PC-3 (cell line): ENCODE measurements around the gene CIB1. TPM values are rescaled to one million over a fixed set of nuclear protein-coding genes. Genes with fewer than 3 reads are reported as not detected.

ENCODE experiments used
- ATAC-seq: fragments of 200-7000 bp; cut with Tn5 transposase; 2 replicates; pipeline ENCODE4 v1.9.1; 2020; ENCODE audit warnings: mild to moderate bottlenecking, moderate library complexity
- BruUV-seq: library from RNA; stranded (reverse); fragments of 400-500 nt; replicated peaks from 2 replicates; lab custom pipeline; 2021; lab: Mats Ljungman, UMichigan
- CTCF ChIA-PET: fragments of 300-600 bp; sonication (Branson Sonifier 250); formaldehyde crosslinking; loops from one replicate; lab custom pipeline; 2022; ENCODE audit warnings: antibody characterized with exemption; lab: Charles Lee
- POLR2A ChIA-PET: fragments of 300-600 bp; sonication (Branson Sonifier 250); formaldehyde crosslinking; loops from one replicate; lab custom pipeline; 2022; ENCODE audit warnings: antibody characterized with exemption; ENCODE audit not compliant: unreplicated experiment; lab: Charles Lee
- DNase-seq: peaks from one replicate; pipeline ENCODE4 v3.0.0-alpha.2; 2015
- H2AFZ ChIP-seq: fragments of 300-600 bp; sonication (generic); 2 replicates; pipeline ENCODE4 v1.6.0; 2016; ENCODE audit warnings: antibody characterized with exemption, low read length
- H3F3A ChIP-seq: fragments of 300-600 bp; sonication (generic); one replicate; pipeline ENCODE4 v1.6.0; 2017; ENCODE audit warnings: antibody characterized with exemption, low read length, control low read depth, mild to moderate bottlenecking; ENCODE audit not compliant: unreplicated experiment
- H3K27ac ChIP-seq: fragments of 300-600 bp; sonication (generic); 2 replicates; pipeline ENCODE4 v1.5.1; 2016; ENCODE audit warnings: mild to moderate bottlenecking, low read length
- H3K27me3 ChIP-seq: fragments of 300-600 bp; sonication (generic); 2 replicates; pipeline ENCODE4 v1.6.1; 2016; ENCODE audit warnings: low read length, mixed read lengths
- H3K36me3 ChIP-seq: fragments of 300-600 bp; sonication (generic); 2 replicates; pipeline ENCODE4 v1.6.1; 2016; ENCODE audit warnings: low read depth, mixed run types, low read length, mixed read lengths
- H3K4me1 ChIP-seq: fragments of 300-600 bp; sonication (generic); 2 replicates; pipeline ENCODE4 v1.5.1; 2016; ENCODE audit warnings: low read length; ENCODE audit not compliant: insufficient read depth
- H3K4me2 ChIP-seq: fragments of 300-600 bp; sonication (generic); 2 replicates; pipeline ENCODE4 v1.6.0; 2016; ENCODE audit warnings: low read length
- H3K4me3 ChIP-seq: fragments of 300-600 bp; sonication (generic); 2 replicates; pipeline ENCODE4 v1.5.1; 2016; ENCODE audit warnings: mild to moderate bottlenecking, low read length, mixed read lengths
- H3K79me2 ChIP-seq: fragments of 300-600 bp; sonication (generic); 2 replicates; pipeline ENCODE4 v1.6.1; 2017; ENCODE audit warnings: low read length, mixed read lengths
- H3K9ac ChIP-seq: fragments of 300-600 bp; sonication (generic); 2 replicates; pipeline ENCODE4 v1.6.0; 2016; ENCODE audit warnings: mild to moderate bottlenecking, low read length
- H3K9me2 ChIP-seq: fragments of 300-600 bp; sonication (generic); replicated peaks from 2 replicates; pipeline ENCODE4 v1.6.1; 2016; ENCODE audit warnings: mixed run types, low read length, mixed read lengths
- H3K9me3 ChIP-seq: fragments of 300-600 bp; sonication (generic); 2 replicates; pipeline ENCODE4 v1.6.1; 2016; ENCODE audit warnings: low read length, mixed read lengths
- H4K20me1 ChIP-seq: fragments of 300-600 bp; sonication (generic); 2 replicates; pipeline ENCODE4 v1.6.1; 2016; ENCODE audit warnings: low read length, mixed read lengths
- CTCF ChIP-seq: fragments of 300-600 bp; sonication (generic); conservative IDR thresholded peaks from 2 replicates; pipeline ENCODE4 v1.5.1; 2017; ENCODE audit warnings: antibody characterized with exemption, low read depth, mild to moderate bottlenecking, low read length
- EZH2 ChIP-seq: fragments of 300-600 bp; sonication (generic); IDR thresholded peaks from one replicate; pipeline ENCODE4 v1.6.1; 2017; ENCODE audit warnings: antibody characterized with exemption, mild to moderate bottlenecking, low read length; ENCODE audit not compliant: unreplicated experiment
- EZH2phosphoT487 ChIP-seq: fragments of 300-600 bp; sonication (generic); IDR thresholded peaks from 2 replicates; pipeline ENCODE4 v1.6.1; 2018; ENCODE audit warnings: mild to moderate bottlenecking, antibody characterized with exemption, low read length, borderline replicate concordance
- intact Hi-C: fragments of 100-400 bp; cut with micrococcal nuclease; formaldehyde crosslinking; loops from 2 replicates; pipeline ENCODE4 v1.9.0; 2023
- total RNA-seq: library from RNA; depleted of rRNA; stranded (reverse); fragments of >200 nt; gene quantifications from 2 replicates; pipeline ENCODE4 v1.2.3, GENCODE V29; 2014

The CIB1 gene
- total RNA-seq, 1 experiment from 2014 or later, result 83.7 TPM

- H3K27me3 ChIP-seq, result no peaks in the 10 kb centered on the region
- no peaks in the 10 kb centered on the region for H3K9me2 ChIP-seq
- H2AFZ ChIP-seq, result no peak overlapping the region
- no peak overlapping the region for H3K4me3 ChIP-seq
- ATAC-seq (no peak), DNase-seq (no peak)
- H3F3A ChIP-seq, result no peaks in the 10 kb centered on the region
- H3K9ac ChIP-seq, result no peak overlapping the region
- no peak overlapping the region for H3K4me2 ChIP-seq
- ChIA-PET POLR2A (no interaction called here), CTCF (no interaction called here)
- peaks cover 42% of the 10 kb centered on the region for H4K20me1 ChIP-seq
- BruUV-seq, result TSS peak; percentile 6
- H3K79me2 ChIP-seq, result peaks cover 67% of the 10 kb centered on the region
- TF ChIP-seq EZH2 (no peak), EZH2phosphoT487 (no peak), CTCF (no peak)
- H3K27ac ChIP-seq, result no peak overlapping the region
- peaks cover 25% of the 10 kb centered on the region for H3K4me1 ChIP-seq
- H3K9me3 ChIP-seq, result no peaks in the 10 kb centered on the region
- intact Hi-C loops, result no loop called here
- peaks cover 42% of the 10 kb centered on the region for H3K36me3 ChIP-seq
Measured at GRCh38 chr15:90271459-90272166, 37.9 kb upstream of the CIB1 start.

- peaks cover 46% of the 10 kb centered on the region for H4K20me1 ChIP-seq
- H2AFZ ChIP-seq, result no peak overlapping the region
- H3K27me3 ChIP-seq, result no peaks in the 10 kb centered on the region
- no peaks in the 10 kb centered on the region for H3K9me2 ChIP-seq
- ChIA-PET POLR2A (no interaction called here), CTCF (no interaction called here)
- H3K27ac ChIP-seq, result no peak overlapping the region
- H3F3A ChIP-seq, result no peaks in the 10 kb centered on the region
- H3K9me3 ChIP-seq, result no peaks in the 10 kb centered on the region
- ATAC-seq (no peak), DNase-seq (no peak)
- peaks cover 25% of the 10 kb centered on the region for H3K4me1 ChIP-seq
- peaks cover 42% of the 10 kb centered on the region for H3K36me3 ChIP-seq
- peaks cover 77% of the 10 kb centered on the region for H3K79me2 ChIP-seq
- H3K4me2 ChIP-seq, result peak overlapping the region; percentile 37; the same call in 1 of the 2 replicates
- TF ChIP-seq CTCF (no peak), EZH2 (no peak), EZH2phosphoT487 (no peak)
- H3K4me3 ChIP-seq, result no peak overlapping the region; the same call in 1 of the 2 replicates
- no TSS peak for BruUV-seq
- no peak overlapping the region for H3K9ac ChIP-seq
- intact Hi-C loops, result no loop called here
Measured at GRCh38 chr15:90270502-90271150, 36.9 kb upstream of the CIB1 start.

- H3K9me2 ChIP-seq, result no peaks in the 10 kb centered on the region
- peak; percentile 51 for DNase-seq
- H3K27ac ChIP-seq, result peak overlapping the region; percentile 27; the same call in 1 of the 2 replicates
- peak overlapping the region; percentile 96; the same call in 1 of the 2 replicates for H3K9ac ChIP-seq
- peak overlapping the region; percentile 77 for H3K4me3 ChIP-seq
- H3K9me3 ChIP-seq, result no peaks in the 10 kb centered on the region
- ATAC-seq, result peak; percentile 22
- no peak overlapping the region for H2AFZ ChIP-seq
- H3K36me3 ChIP-seq, result peaks cover 42% of the 10 kb centered on the region
- H3K4me2 ChIP-seq, result peak overlapping the region; percentile 97
- peaks cover 46% of the 10 kb centered on the region for H4K20me1 ChIP-seq
- H3K79me2 ChIP-seq, result peaks cover 91% of the 10 kb centered on the region
- TF ChIP-seq CTCF (no peak), EZH2 (no peak), EZH2phosphoT487 (no peak)
- POLR2A ChIA-PET, result interaction anchor here (0.7 kb wide), 1 partner anchor 117 kb away, joined by 5 read pairs; no protein-coding TSS in a partner anchor
- H3K27me3 ChIP-seq, result no peaks in the 10 kb centered on the region
- CTCF ChIA-PET, result interaction anchor here (0.6 to 1.3 kb wide), 2 partner anchors 25 to 35 kb away, joined by 3 to 12 read pairs; partner anchors contain the start of genes CIB1 and GDPGP1
- intact Hi-C loops, result loop anchor here (5.0 kb wide), 1 partner anchor 36 kb away; the partner anchor contains the start of genes CIB1 and GDPGP1
- peaks cover 41% of the 10 kb centered on the region for H3K4me1 ChIP-seq
- BruUV-seq, result no TSS peak
- H3F3A ChIP-seq, result no peaks in the 10 kb centered on the region
Measured at GRCh38 chr15:90268415-90268814, 34.7 kb upstream of the CIB1 start.
